ENCODE data around the gene MYEOV. TPM values are rescaled to one million over a fixed set of nuclear protein-coding genes. Genes with fewer than 3 reads are reported as not detected.

Gene MYEOV
- total RNA-seq, 1 donor from 2014 or later: not detected

DNA sequence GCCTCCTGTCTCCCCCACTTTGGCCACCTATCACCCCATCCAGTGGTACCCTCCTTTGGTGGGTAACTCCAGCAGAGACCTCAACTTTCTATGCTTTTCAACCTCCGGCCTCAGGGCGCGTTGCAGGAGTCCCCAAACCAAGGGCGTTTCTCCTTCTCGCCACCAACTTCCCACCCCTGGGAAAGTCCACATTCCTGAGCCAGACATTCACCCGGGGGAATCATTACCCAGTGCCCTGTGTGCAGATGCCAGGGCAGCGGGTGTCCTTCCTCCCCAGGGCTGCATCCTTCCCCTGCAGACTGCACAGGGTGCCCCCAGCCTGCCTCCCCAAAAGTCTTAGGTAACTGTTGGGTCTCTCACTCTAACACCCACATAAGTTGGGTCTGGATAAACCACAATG, 26.4 kb downstream of the MYEOV start:
- TF ChIP-seq, protein P1, sequence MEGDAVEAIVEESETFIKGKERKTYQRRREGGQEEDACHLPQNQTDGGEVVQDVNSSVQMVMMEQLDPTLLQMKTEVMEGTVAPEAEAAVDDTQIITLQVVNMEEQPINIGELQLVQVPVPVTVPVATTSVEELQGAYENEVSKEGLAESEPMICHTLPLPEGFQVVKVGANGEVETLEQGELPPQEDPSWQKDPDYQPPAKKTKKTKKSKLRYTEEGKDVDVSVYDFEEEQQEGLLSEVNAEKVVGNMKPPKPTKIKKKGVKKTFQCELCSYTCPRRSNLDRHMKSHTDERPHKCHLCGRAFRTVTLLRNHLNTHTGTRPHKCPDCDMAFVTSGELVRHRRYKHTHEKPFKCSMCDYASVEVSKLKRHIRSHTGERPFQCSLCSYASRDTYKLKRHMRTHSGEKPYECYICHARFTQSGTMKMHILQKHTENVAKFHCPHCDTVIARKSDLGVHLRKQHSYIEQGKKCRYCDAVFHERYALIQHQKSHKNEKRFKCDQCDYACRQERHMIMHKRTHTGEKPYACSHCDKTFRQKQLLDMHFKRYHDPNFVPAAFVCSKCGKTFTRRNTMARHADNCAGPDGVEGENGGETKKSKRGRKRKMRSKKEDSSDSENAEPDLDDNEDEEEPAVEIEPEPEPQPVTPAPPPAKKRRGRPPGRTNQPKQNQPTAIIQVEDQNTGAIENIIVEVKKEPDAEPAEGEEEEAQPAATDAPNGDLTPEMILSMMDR (IDR thresholded peaks at IDR 0.05; ENCODE audit: partially characterized antibody, unreplicated experiment): no peak
- DNase-seq: no peak
- H3K27me3 Mint-ChIP-seq (ENCODE audit: unreplicated experiment): no peaks in the 10 kb centered on the region
- no peak overlapping the region for H3K27ac Mint-ChIP-seq (ENCODE audit: unreplicated experiment)
- H3K9me3 Mint-ChIP-seq (ENCODE audit: unreplicated experiment): peaks cover 4% of the 10 kb centered on the region
- H3K36me3 Mint-ChIP-seq (ENCODE audit: unreplicated experiment): no peaks in the 10 kb centered on the region
- H3K4me1 Mint-ChIP-seq (ENCODE audit: low read depth, unreplicated experiment): no peaks in the 10 kb centered on the region
- no peak overlapping the region for H3K4me3 Mint-ChIP-seq (ENCODE audit: unreplicated experiment)

DNA sequence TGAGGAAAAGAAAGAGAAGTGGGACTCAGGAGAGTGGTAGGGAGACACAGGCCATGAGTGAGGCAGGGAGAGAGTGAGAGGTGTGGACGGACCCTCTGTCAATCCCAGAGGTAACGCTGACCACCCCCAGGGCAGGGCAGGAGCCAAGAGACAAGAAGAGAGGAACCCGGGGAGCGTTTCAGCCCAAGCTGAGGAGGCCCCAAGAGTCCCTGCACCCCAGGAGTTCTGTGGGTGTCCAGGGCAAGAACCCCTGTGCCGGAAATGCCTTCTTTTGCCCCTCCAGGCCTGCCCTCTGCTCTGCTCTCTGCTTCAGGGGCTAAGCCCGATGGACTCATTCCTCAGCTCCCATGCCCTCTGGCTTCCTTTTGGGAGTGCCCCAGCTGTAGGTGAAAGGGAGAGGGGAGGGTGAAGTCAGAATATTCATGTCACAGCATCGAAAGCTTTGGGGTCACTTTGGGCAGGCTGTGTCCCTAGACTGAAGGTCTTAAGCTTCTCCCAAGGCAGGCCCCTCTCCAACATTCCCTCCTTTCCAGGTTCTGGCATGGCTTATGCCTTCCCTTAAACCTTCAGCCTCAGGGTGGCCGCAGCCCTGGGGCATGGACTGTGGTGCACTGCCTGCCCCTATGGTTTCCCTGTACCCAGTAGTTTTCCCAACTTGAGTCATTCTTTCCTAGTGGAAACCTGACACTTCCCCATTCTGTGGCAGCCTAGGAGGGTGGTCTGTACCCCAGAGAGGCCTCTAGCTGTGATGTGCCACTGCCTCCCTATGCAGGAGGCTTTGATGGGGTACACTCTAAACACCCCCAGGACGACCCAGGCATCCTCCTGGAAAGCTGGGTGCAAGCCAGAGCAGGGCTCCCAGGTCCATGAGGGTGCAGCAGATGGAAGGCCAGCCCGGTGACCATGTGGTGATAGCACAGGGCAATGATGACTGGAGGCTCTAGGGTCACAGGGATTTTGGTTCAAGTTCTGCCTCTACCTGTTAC, 27.1 kb downstream of the MYEOV start:
- H3K27ac Mint-ChIP-seq (ENCODE audit: unreplicated experiment): no peak overlapping the region
- no peaks in the 10 kb centered on the region for H3K27me3 Mint-ChIP-seq (ENCODE audit: unreplicated experiment)
- TF ChIP-seq, protein P1 (IDR thresholded peaks at IDR 0.05; ENCODE audit: partially characterized antibody, unreplicated experiment): no peak

DNA sequence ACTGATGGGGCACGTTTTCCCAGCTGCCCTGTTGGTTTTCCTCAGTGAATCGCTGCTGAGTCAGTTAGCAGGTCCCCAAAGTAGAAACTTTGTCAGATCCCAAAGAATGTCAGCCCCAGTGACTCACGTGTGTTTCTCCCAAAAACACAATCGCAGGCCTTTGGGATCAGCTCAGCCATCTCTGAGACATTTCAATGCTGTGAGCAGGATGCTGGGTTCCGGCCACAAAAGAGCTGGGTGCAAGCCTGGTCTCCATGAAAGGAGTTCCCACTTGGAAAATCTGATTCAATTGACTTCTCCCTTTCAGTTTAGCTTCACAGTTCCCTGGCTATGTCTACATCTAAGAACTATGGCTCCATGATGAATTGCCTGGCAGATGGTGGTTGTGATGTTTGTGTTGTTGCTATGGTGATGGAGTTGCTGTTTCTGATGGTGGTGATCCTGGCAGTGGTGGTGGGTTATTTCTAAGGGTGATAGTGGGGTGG, 28.0 kb downstream of the MYEOV start:
- H3K27ac Mint-ChIP-seq (ENCODE audit: unreplicated experiment): no peak overlapping the region
- H3K36me3 Mint-ChIP-seq (ENCODE audit: unreplicated experiment): peaks cover 4% of the 10 kb centered on the region
- H3K27me3 Mint-ChIP-seq (ENCODE audit: unreplicated experiment): no peaks in the 10 kb centered on the region
- TF ChIP-seq, protein P1 (IDR thresholded peaks at IDR 0.05; ENCODE audit: partially characterized antibody, unreplicated experiment): no peak
- H3K9me3 Mint-ChIP-seq (ENCODE audit: unreplicated experiment): peaks cover 6% of the 10 kb centered on the region
- no peaks in the 10 kb centered on the region for H3K4me1 Mint-ChIP-seq (ENCODE audit: low read depth, unreplicated experiment)
- DNase-seq: no peak
- H3K4me3 Mint-ChIP-seq (ENCODE audit: unreplicated experiment): no peak overlapping the region

More for the DNA sequence above, 27.1 kb downstream of the MYEOV start:
- Mint-ChIP-seq H3K9me3 (ENCODE audit: unreplicated experiment) (peaks cover 6% of the 10 kb centered on the region), H3K4me1 (ENCODE audit: low read depth, unreplicated experiment) (no peaks in the 10 kb centered on the region), H3K4me3 (ENCODE audit: unreplicated experiment) (no peak overlapping the region), H3K36me3 (ENCODE audit: unreplicated experiment) (no peaks in the 10 kb centered on the region)
- no peak for DNase-seq

DNA sequence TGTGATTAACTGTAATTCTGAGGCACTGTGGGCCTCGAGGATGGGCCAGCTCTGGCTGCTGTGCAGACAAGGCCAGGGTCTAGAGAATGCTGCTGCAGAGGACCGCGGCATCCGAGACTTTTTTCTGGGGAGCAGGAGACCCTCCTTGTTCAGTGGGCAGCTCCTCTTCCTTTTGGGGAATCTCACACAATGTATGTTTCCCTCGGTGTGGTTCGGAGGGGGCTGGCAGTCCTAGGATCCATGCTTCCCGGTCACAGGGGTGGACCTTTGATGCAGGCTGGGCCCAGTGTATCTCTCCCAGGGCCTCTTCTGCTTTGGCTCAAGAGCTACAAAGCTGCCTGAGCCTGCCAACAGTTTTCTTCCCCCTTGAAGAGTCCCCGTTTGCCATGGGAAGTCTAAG, 31.5 kb downstream of the MYEOV start:
- TF ChIP-seq, protein P1 (IDR thresholded peaks at IDR 0.05; ENCODE audit: partially characterized antibody, unreplicated experiment): no peak
- Mint-ChIP-seq H3K36me3 (ENCODE audit: unreplicated experiment) (peaks cover 5% of the 10 kb centered on the region), H3K27ac (ENCODE audit: unreplicated experiment) (no peak overlapping the region), H3K4me3 (ENCODE audit: unreplicated experiment) (no peak overlapping the region), H3K27me3 (ENCODE audit: unreplicated experiment) (no peaks in the 10 kb centered on the region), H3K4me1 (ENCODE audit: low read depth, unreplicated experiment) (no peaks in the 10 kb centered on the region), H3K9me3 (ENCODE audit: unreplicated experiment) (peaks cover 4% of the 10 kb centered on the region)
- no peak for DNase-seq

All from glutamatergic neuron (in vitro differentiated cells).